KOPT-K1 (cell line): ENCODE data around the gene ADAMTS3.
"Not testable (repeated sequence)": the region's sequence is repeated elsewhere in the genome, so short reads cannot be mapped to it uniquely, and the experiment has no call there.

Source experiments
- H3K27ac ChIP-seq: fragments of 200-600 bp; sonication (generic); 2 replicates; pipeline ENCODE4 v1.5.1; 2016; ENCODE audit warnings: antibody characterized with exemption, mild to moderate bottlenecking, low read depth, low read length; ENCODE audit not compliant: poor library complexity, severe bottlenecking
- H3K36me3 ChIP-seq: fragments of 200-600 bp; sonication (generic); 2 replicates; pipeline ENCODE4 v1.5.1; 2017; ENCODE audit warnings: antibody characterized with exemption, mild to moderate bottlenecking, low read length, moderate library complexity; ENCODE audit not compliant: insufficient read depth
- H3K9me3 ChIP-seq: fragments of 200-600 bp; sonication (generic); 2 replicates; pipeline ENCODE4 v1.5.1; 2017; ENCODE audit warnings: antibody characterized with exemption, low read length, mild to moderate bottlenecking; ENCODE audit not compliant: insufficient read depth, poor library complexity, severe bottlenecking

ADAMTS3 gene

GRCh38 chr4:72425908-72426307 is 143.1 kb downstream of the ADAMTS3 start:
- not testable (repeated sequence) for H3K27ac ChIP-seq, H3K36me3 ChIP-seq, H3K9me3 ChIP-seq

- no peak overlapping the region for H3K27ac ChIP-seq
- no peaks in the 10 kb centered on the region for H3K9me3 ChIP-seq
- H3K36me3 ChIP-seq, result no peaks in the 10 kb centered on the region
These were observed 145.0 kb downstream of the ADAMTS3 start for GRCh38 chr4:72424006-72424405.

GRCh38 chr4:72422416-72422815 is 146.6 kb downstream of the ADAMTS3 start:
- Histone ChIP-seq H3K9me3 (no peaks in the 10 kb centered on the region), H3K36me3 (no peaks in the 10 kb centered on the region), H3K27ac (no peak overlapping the region)

GRCh38 chr4:72418458-72418857 is 150.6 kb downstream of the ADAMTS3 start:
- H3K9me3 ChIP-seq, result no peaks in the 10 kb centered on the region
- no peaks in the 10 kb centered on the region for H3K36me3 ChIP-seq
- no peak overlapping the region for H3K27ac ChIP-seq

GRCh38 chr4:72410158-72410557 is 158.9 kb downstream of the ADAMTS3 start:
- Histone ChIP-seq H3K9me3 (no peaks in the 10 kb centered on the region), H3K27ac (no peak overlapping the region), H3K36me3 (no peaks in the 10 kb centered on the region)

- no peaks in the 10 kb centered on the region for H3K36me3 ChIP-seq
- H3K9me3 ChIP-seq, result no peaks in the 10 kb centered on the region
- no peak overlapping the region for H3K27ac ChIP-seq
These were observed 160.5 kb downstream of the ADAMTS3 start for GRCh38 chr4:72408568-72408967.

- Histone ChIP-seq H3K9me3 (no peaks in the 10 kb centered on the region), H3K27ac (no peak overlapping the region), H3K36me3 (no peaks in the 10 kb centered on the region)
These were observed 163.6 kb downstream of the ADAMTS3 start for GRCh38 chr4:72405417-72405816.

- H3K9me3 ChIP-seq, result no peaks in the 10 kb centered on the region
- H3K27ac ChIP-seq, result no peak overlapping the region
- H3K36me3 ChIP-seq, result no peaks in the 10 kb centered on the region
These were observed 171.7 kb downstream of the ADAMTS3 start for GRCh38 chr4:72397314-72397713.

- Histone ChIP-seq H3K27ac (no peak overlapping the region), H3K9me3 (no peaks in the 10 kb centered on the region), H3K36me3 (no peaks in the 10 kb centered on the region)
These were observed 174.9 kb downstream of the ADAMTS3 start for GRCh38 chr4:72394012-72394663.

- no peak overlapping the region for H3K27ac ChIP-seq
- no peaks in the 10 kb centered on the region for H3K36me3 ChIP-seq
- H3K9me3 ChIP-seq, result no peaks in the 10 kb centered on the region
These were observed 177.7 kb downstream of the ADAMTS3 start for GRCh38 chr4:72391281-72391680.

GRCh38 chr4:72390409-72390808 is 178.6 kb downstream of the ADAMTS3 start:
- Histone ChIP-seq H3K9me3 (no peaks in the 10 kb centered on the region), H3K36me3 (no peaks in the 10 kb centered on the region), H3K27ac (no peak overlapping the region)

- Histone ChIP-seq H3K9me3 (no peaks in the 10 kb centered on the region), H3K36me3 (no peaks in the 10 kb centered on the region), H3K27ac (no peak overlapping the region)
These were observed 180.5 kb downstream of the ADAMTS3 start for GRCh38 chr4:72388521-72388920.

- H3K36me3 ChIP-seq, result no peaks in the 10 kb centered on the region
- no peaks in the 10 kb centered on the region for H3K9me3 ChIP-seq
- no peak overlapping the region for H3K27ac ChIP-seq
These were observed 181.1 kb downstream of the ADAMTS3 start for GRCh38 chr4:72387959-72388358.

GRCh38 chr4:72383439-72383838 is 185.6 kb downstream of the ADAMTS3 start:
- no peak overlapping the region for H3K27ac ChIP-seq
- no peaks in the 10 kb centered on the region for H3K36me3 ChIP-seq
- no peaks in the 10 kb centered on the region for H3K9me3 ChIP-seq

- no peak overlapping the region for H3K27ac ChIP-seq
- H3K9me3 ChIP-seq, result no peaks in the 10 kb centered on the region
- no peaks in the 10 kb centered on the region for H3K36me3 ChIP-seq
These were observed 190.1 kb downstream of the ADAMTS3 start for GRCh38 chr4:72378901-72379300.

GRCh38 chr4:72377491-72378194 is 191.4 kb downstream of the ADAMTS3 start:
- no peaks in the 10 kb centered on the region for H3K36me3 ChIP-seq

More at GRCh38 chr4:72377491-72378194, 191.4 kb downstream of the ADAMTS3 start:
- Histone ChIP-seq H3K27ac (no peak overlapping the region), H3K9me3 (no peaks in the 10 kb centered on the region)
